SHP77 treated with DMSO at 0.1 percent for 48 hours (cell line): Measurements from ENCODE around the gene NEU4.

Experiments
- DNase-seq: peaks from one replicate; lab custom pipeline; 2025; lab: John Stamatoyannopoulos, UW

The NEU4 gene

GRCh38 chr2:241865957-241866789, 57.2 kb downstream of the NEU4 start:
- DNase-seq, result no peak
